ENCODE measurements around the gene SLC9A3.
"Not testable (repeated sequence)": the region's sequence is repeated elsewhere in the genome, so short reads cannot be mapped to it uniquely, and the experiment has no call there.

Gene SLC9A3

DNA sequence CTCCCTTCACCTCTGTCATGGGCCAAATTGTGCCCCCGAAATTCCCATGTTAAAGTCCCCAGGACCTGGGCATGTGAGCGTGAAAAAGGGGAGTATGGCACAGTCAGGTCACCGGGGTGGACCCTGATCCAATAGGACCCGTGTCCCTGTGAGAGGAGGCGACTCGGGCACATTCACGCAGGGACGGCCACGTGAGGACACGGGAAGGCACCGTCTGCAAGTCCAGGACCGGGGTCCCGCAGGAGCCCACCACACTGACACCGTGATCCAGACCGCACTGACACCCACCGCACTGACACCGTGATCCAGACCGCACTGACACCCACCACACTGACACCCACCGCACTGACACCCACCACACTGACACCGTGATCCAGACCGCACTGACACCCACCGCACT, 37.7 kb downstream of the SLC9A3 start:
- not testable (repeated sequence) for DNase-seq

DNA sequence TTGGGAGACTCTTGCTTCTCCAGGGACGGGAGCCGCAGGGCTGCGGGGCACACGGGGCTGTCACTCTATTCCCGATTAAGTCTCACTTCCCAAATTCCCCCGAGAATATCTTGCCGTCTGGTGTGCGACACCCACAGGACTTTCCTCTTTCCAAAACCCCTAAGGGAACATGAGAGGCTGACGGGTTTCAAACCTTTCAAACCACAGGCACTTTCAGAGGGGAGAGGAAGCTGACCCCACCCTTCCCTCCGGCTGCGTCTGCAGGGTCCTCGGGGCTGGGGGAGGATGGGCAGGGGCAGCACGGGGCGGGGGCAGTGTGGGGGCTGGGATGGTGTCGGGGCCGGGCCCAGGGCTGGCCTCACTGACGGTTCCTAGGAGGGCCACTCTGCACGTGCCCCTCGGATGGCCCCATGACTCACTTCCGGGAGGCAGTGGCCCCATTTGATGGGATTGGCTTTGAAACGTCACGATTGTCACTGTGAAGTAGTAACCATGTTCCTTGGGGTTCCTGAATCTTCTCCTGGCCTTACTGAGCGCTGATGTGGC, 38.2 kb downstream of the SLC9A3 start:
- no peak for DNase-seq

DNA sequence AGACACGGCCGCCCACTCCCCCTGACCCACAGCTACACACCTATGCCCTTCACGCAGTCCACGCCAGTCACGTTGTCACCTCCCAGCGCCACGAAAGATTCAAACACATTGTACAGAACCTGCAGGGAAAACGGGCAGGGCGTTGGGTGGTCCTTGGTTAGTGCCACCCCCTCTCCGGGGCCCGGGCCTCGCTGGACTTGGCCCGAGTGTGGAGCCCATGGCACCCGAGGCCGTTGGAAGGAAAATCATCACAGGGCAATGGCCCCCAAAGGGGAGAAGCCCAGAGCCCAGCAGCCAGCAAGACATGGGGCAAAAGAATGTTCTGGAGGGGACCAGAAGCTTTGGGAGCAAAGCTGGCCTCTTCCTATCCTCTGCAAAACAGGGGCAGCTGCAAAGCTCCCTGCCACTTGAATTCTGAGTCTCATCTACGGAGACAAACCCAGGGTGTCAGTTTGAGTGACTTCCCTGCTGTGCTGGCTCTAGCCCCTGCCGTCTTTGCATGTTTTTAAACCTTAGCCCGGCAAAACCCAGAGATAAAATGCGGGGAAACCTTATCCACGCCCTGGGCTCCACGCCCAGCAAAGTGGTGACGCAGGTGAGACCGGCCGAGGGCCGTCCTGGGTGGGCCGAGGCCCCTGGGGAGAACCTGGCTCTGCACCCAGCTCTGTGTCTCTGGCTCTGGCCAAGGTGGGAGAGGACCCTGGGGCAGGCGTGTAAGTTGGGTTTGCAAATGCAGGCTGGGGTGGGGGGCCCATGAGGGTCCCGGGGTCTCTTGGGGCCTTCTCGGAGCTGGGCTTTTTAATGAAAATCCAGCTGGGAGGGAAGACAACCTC, 38.9 kb downstream of the SLC9A3 start:
- DNase-seq = no peak

DNA sequence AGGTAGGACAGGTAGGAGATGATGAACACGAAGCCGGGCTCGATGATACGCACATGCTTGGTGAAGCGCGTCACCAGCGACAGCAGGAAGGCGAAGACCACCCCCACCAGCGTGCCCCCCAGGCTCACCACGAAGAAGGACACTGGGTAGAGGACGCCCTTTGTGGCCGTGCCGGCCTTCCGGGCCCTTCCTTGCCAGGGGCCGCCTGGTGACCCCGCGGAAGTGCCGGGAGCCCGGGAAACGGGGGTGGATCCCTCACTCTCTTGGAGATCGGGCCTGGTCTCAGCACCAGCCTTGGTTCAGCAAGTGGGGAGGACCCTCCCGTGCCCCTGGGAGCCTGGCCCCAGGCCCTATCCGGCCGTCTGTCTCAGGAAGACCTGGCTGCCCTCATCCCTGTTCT, 39.7 kb downstream of the SLC9A3 start:
- DNase-seq = no peak

DNA sequence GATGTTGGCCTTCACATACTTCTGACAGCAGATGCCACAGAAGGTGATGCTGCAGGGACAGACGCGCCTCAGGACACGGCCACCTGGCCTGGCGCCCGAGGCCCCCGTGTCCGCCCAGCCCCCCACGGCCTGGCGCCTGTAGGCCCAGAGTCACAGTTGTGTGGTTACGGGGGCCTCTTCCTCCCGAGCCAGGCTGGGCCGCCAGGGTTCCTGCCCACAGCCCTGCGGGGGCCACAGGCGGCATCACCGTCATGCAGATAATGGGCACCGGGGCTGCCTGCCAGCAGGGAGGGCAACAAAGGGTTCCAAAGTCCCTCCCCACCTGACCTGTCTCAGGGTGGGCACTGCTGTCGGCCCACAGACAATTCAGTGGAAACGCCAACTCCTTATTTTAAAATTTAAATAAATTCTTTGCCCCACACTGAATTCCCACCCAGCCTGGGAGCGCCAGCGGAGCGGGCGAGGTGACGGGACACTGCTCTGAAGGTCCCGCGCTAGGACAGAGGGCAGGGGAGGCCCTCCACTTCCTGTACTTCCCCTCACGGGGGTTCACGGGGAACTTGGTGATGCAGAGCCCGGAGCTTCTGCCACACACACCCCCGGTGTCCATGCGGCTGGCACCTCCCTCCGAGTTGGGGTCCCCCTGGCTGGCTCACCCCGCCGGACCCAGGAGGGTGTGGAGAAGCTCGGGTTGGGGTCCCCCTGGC, 40.7 kb downstream of the SLC9A3 start:
- no peak for DNase-seq

DNA sequence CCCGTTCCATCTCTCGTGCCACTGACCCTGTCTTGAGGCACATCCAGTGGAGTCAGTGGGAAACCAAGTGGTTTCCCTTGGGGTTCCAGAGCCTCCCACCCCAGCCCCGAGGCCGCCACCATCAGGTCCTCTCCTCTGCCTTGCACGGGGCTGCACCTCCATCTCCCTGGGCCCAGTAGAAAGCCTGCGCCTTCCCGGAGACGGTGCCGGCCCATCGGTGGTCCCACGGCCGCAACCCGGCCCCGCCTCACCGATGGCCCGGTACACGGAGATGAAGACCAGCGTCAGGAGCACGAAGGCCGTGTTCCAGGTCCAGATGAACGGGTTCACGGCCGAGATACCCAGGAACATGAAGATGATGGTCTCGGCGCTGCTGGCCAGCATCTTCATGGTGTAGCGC, 41.2 kb downstream of the SLC9A3 start:
- no peak for DNase-seq

DNA sequence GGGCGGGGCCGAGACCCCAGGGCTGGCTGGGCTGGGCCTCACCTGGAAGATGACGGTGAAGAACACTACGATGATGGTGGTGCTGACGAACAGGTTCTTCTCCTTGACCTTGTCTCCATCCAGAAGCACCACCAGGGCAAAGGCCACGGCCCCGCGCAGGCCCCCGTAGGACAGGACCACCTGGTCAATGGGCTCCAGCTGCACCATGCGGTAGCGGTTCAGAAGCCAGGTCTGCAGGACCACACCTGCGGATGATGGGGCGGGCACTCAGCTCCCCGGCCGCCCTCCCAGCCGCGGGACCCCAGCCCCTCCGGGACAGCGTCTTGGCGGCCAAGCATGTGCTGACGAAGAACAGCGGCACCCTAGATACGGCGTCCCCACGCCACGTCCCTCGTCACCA, 41.7 kb downstream of the SLC9A3 start:
- no peak for DNase-seq

GRCh38 chr5:482021-482420, 42.2 kb downstream of the SLC9A3 start:
- no peak for DNase-seq

DNA sequence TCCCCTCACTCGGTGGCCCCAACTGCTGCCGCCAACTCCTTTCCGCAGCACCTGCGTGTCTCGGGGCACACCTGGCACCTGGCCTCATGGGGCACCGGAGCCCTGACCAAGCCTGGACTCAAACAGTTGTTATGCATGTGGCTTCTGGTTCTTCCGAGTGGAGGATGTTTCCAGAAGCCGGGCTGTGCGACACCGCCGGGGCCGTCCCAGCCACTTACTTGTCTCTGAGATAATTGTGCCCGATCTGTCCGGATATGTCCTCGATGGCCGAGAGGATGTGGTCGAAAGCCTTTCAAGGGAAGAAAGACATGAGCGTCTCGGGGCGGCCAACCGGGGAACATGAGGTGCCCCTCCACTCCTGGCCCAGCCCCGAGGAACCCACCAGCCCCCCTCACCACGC, 42.9 kb downstream of the SLC9A3 start:
- no peak for DNase-seq

DNA sequence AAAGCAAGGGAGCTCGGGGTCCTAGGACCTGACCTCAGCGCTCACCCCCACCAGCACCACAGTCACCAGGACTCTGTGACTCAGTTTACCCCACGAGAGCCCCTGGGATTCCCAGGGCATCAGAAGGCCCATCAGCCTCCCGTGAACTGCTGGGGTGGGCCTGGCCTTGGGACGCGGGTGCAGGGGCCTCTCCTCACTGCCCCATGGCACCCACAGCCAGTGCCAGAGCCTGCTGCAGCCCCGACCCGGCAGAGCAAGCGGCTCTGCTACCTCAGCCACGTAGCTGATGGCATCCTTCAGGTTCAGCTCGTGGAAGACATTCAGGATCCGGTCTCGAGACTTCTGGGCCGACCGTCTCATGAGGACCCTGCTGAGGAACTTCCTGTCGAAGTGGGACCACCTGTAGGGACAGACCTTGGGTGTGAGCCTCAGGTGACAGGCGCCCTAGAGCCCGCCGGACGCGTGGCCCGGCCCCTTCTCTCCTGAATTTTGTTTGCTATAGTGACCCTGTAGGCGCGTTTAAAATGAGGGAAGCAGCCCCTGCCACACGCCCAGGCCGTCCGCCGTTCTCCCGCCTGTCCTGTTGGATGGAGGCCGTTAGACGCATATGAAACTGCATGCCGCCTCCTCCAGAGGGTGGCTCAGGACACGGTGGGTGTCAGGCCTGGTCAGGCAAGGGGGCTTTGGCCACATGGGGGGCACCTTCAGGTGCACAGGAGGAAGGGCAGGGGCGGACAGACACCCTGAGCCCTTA, 44.5 kb downstream of the SLC9A3 start:
- no peak for DNase-seq

GRCh38 chr5:478982-479535, 45.2 kb downstream of the SLC9A3 start:
- DNase-seq = no peak

DNA sequence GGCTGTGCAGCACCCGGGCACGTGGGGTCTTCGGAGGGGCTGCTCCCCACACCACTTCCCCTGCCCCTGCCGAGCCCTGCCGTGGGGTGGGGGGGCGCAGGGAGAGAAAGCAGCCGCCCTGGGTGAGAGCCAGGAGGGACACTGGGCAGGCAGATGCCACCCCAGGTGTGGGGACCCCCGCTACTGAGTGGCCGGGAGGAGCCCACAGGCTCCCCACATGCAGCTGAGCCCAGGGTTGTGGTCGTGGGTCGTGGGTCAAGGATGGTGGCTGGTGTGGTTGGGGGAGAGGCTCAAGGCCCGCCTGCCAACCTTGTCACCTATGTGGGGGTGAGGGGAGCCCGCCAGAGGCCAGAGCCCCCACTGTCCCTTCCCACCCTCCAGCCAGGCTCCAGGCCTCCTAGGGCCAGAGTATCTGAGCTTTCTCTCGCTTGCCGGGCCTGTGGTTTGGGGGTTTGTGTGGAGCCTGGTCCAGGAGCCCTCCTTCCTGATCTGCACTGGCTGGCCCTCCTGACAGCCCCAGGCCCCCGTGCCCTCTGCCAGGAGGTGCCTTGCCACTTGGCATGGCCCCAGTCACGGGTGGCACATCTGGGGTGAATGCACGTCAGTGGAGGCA, 45.8 kb downstream of the SLC9A3 start:
- DNase-seq = no peak

DNA sequence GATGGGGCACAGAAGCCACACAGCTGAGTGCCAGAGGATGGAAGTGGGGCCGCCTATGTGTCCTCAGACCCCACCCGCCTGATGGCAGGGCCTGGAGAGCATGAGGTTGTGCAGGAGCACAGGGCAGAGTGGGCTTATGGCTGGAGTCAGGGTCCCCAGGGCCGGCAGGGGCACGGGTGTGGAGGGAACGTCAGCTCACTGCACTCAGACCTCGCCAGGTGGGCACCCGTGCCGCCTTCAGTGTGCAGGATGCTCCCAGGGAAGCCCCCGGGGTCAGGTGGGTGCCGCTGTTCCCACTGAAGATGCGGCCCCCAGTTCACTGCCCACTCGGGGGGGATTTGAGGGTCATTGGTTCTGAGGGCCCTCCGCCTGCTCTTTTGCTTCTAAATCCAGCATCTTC, 46.4 kb downstream of the SLC9A3 start:
- DNase-seq = no peak

GRCh38 chr5:477247-477646, 47.0 kb downstream of the SLC9A3 start:
- no peak for DNase-seq

GRCh38 chr5:476814-477175, 47.5 kb downstream of the SLC9A3 start:
- no peak for DNase-seq

GRCh38 chr5:476102-476813, 48.0 kb downstream of the SLC9A3 start:
- no peak for DNase-seq

DNA sequence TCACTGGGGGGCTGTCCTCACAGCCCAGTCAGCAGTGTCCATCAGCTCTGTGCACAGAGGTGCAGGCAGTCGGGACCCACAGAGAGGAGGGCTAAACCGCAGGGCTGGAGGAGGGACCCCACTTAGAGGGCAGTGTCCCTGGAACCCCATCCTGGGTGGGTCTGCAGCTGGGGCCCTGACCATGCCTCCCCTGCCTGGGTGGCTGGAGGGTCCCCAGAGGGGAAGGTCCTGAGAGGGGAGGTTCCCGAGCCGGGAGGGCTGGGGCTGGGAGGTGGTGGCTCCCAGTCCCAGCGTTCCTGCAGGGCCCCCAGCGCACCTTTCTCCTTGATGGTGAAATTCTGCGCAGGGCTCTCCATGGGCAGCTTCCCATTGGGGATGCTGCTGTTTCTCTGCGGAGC, 48.5 kb downstream of the SLC9A3 start:
- DNase-seq = no peak

DNA sequence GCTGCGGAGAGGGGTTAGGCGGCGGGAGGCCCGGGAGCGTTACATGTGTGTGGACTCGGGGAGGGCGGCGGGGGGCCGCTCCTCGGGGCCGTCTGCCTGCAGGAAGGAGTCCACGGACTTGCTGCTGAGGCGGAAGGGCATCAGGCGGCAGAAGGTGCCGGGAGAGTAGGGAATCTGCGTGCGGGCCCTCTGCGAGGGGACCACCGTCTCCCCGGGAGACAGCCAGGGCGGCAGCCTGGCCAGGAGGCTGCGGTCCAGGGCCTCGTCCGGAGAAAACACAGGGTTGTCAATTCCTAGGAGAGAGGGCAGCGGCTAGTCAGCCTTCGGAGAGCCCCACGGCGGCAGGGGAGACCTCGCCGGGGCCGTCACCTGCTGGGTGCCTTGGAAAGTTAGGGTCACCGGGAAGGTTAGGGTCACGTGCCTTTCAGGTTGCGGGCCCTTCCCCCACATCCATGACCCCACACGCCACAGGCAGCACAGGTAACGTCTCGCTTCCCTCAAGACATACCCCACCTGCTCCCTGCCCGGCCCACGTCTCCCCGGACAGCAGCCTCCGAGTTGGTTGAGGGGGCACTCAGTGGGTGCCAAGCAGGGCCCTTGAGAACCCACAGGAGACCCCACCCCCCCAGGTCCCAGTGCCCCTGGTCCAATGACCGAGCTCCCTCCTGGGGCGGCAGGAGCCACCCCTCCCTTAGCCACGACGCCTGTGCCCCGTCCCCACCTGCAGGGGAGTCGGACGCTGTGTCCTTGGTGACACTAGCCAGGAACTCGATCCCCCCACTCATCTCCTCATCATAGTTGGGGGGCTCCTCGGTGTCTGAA, 49.2 kb downstream of the SLC9A3 start:
- DNase-seq = no peak

GRCh38 chr5:474232-474839, 49.9 kb downstream of the SLC9A3 start:
- not testable (repeated sequence) for DNase-seq

DNA sequence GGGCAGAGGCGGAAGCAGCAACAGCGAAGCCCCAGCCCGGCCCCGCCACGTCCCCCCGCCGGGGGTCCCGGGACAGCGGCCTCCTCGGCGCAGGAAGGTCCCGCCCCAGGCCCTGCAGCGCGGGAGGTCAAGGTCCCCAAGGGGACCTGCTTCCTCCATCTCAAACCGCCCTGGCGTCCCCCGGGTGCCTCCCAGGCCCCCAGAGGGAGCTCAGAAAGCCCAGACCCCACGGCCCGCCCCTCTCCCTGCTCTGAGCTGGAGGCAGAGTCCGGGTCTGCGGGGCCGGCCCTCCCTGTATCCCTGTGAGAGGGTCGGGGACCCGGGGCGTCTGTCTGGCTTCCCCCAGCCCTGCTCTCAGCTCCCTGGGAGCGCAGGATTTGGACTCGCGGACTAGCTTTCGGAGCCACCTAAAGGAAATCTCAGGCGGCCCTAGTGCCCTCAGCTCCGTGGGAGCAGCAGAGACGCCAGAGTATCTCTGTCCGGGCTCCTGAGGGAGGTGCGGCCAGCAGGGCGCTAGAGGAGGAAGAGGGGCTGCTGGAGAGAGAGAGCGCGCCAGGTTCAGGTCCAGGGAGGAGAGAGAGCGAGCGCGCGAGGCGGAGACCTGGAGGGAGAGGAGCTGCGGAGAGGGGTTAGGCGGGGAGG, 50.6 kb downstream of the SLC9A3 start:
- DNase-seq = peak; percentile 22

Data from activated CD4-positive, alpha-beta T cell treated with anti-CD3 and anti-CD28 coated beads, Interleukin-10, Interleukin-2, amounts not matched to agents 100 ng/mL and 50 ng/mL, durations not matched to agents 16 hours and 8 hours (primary cell).